KMS-11 (cell line): ENCODE measurements around the gene MROH7.

ENCODE experiments used
- H2AFZ ChIP-seq: fragments of 200-600 bp; sonication (generic); 2 replicates; pipeline ENCODE4 v1.6.1; 2016; ENCODE audit warnings: antibody characterized with exemption, mixed run types, low read depth
- H3K27ac ChIP-seq: fragments of 200-600 bp; sonication (generic); 2 replicates; pipeline ENCODE4 v1.6.1; 2016; ENCODE audit warnings: mild to moderate bottlenecking, mixed run types
- H3K27me3 ChIP-seq: fragments of 200-600 bp; sonication (generic); 2 replicates; pipeline ENCODE4 v1.6.1; 2017; ENCODE audit warnings: mild to moderate bottlenecking, low read depth, mixed run types, moderate library complexity; ENCODE audit not compliant: insufficient read depth
- H3K36me3 ChIP-seq: fragments of 200-600 bp; sonication (generic); 2 replicates; pipeline ENCODE4 v1.6.1; 2017; ENCODE audit warnings: mild to moderate bottlenecking, mixed run types; ENCODE audit not compliant: insufficient read depth
- H3K4me1 ChIP-seq: fragments of 200-600 bp; sonication (generic); 2 replicates; pipeline ENCODE4 v1.6.1; 2016; ENCODE audit warnings: mild to moderate bottlenecking, low read depth, mixed run types; ENCODE audit not compliant: poor library complexity, severe bottlenecking
- H3K4me2 ChIP-seq: fragments of 200-600 bp; sonication (generic); 2 replicates; pipeline ENCODE4 v1.7.0; 2016; ENCODE audit warnings: mild to moderate bottlenecking, mixed run types
- H3K4me3 ChIP-seq: fragments of 200-600 bp; sonication (generic); IDR thresholded peaks from 2 replicates; pipeline ENCODE4 v1.6.1; 2017; ENCODE audit warnings: low read depth, low read length, mixed read lengths; ENCODE audit not compliant: insufficient read depth
- H3K79me2 ChIP-seq: fragments of 200-600 bp; sonication (generic); 2 replicates; pipeline ENCODE4 v1.6.1; 2016; ENCODE audit warnings: low read depth, mixed run types; ENCODE audit not compliant: insufficient read depth
- H3K9ac ChIP-seq: fragments of 200-600 bp; sonication (generic); 2 replicates; pipeline ENCODE4 v1.6.1; 2016; ENCODE audit warnings: mild to moderate bottlenecking, mixed run types
- H4K20me1 ChIP-seq: fragments of 200-600 bp; sonication (generic); 2 replicates; pipeline ENCODE4 v1.6.1; 2016; ENCODE audit warnings: mild to moderate bottlenecking, mixed run types; ENCODE audit not compliant: insufficient read depth
- CTCF ChIP-seq: fragments of 200-600 bp; sonication (generic); conservative IDR thresholded peaks from 2 replicates; pipeline ENCODE4 v1.6.1; 2017; ENCODE audit warnings: low read depth, mild to moderate bottlenecking, antibody characterized with exemption, low read length, moderate library complexity, mixed read lengths

The MROH7 gene

DNA sequence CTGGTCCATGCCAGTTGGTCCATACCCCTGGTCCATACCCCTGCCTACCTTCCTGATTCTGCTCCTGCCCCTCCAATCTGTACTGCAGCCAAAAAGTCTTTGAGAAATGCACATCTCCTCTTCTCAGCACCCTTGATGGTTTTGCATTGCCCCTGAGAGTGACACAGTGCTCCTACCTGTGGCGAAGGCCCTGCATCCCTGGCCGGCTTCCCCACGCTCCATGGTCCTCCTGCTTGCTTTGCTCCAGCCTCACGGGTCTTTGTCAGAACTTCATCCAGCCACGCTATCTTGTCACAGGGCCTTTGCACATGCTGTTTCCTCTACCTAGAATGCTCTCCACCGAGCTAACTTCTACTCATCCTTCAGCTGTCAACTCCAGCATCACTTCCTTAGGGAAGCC lies 41.9 kb downstream of the MROH7 start:
- H3K27me3 ChIP-seq, result no peaks in the 10 kb centered on the region
- no peak overlapping the region for H3K4me3 ChIP-seq
- no peak overlapping the region for H3K27ac ChIP-seq
- no peak overlapping the region for H3K9ac ChIP-seq
- no peaks in the 10 kb centered on the region for H3K36me3 ChIP-seq
- no peaks in the 10 kb centered on the region for H4K20me1 ChIP-seq
- no peaks in the 10 kb centered on the region for H3K4me1 ChIP-seq
- no peak overlapping the region for H2AFZ ChIP-seq
- no peak for TF ChIP-seq CTCF
- H3K4me2 ChIP-seq, result no peak overlapping the region
- no peaks in the 10 kb centered on the region for H3K79me2 ChIP-seq

DNA sequence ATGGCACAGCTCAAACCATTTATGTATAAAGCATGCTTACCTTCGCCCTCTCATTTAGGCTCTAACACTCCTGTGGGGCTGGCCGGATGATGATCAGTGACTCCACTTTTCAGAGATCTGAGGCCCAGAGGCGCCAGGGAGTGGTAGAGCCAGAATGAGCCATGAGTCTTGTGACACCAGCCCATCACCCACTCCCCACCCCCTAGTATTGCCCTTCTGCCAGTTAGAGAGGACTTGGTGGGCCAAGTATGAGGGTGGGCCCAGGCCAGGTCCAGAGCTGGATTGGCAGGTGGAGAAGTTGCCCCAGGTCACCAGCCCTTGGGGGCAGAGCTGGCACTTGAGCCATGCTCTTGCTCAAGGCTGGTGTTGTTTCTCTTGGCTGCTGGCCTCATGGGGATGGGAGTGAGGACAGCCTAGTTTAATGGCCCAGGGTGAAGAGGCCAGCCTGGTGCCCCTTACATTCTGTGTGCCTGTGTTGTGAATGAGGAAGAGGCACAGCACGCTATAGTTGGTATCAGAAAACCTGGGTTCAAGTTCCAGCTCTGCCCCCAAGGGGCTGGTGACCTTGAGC lies 43.8 kb downstream of the MROH7 start:
- H3K4me1 ChIP-seq, result no peaks in the 10 kb centered on the region
- no peak overlapping the region for H3K9ac ChIP-seq
- no peak overlapping the region for H3K27ac ChIP-seq
- no peak overlapping the region for H3K4me3 ChIP-seq
- H3K79me2 ChIP-seq, result no peaks in the 10 kb centered on the region
- no peak for TF ChIP-seq CTCF
- H3K36me3 ChIP-seq, result no peaks in the 10 kb centered on the region
- no peaks in the 10 kb centered on the region for H4K20me1 ChIP-seq
- no peaks in the 10 kb centered on the region for H3K27me3 ChIP-seq
- no peak overlapping the region for H2AFZ ChIP-seq
- no peak overlapping the region for H3K4me2 ChIP-seq

DNA sequence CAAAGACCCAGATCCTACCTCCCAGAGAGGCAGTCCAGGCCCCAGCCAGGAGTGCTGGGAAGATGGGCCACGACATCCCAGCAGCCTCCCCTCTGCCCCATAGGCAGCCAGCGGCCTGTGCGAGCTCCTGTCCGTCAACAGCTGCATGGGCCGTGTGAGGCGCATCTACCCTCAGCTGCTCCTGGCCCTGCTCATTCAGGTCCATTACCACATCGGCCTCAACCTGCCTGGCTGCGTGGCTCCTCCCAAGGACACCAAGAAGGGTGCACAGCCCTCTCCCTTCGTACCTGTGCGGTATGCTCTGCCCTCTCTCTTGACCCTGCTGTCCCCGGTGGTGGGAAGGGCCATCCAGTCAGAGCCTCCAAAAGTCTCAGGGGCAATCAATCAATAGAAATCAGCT lies 44.6 kb downstream of the MROH7 start:
- Histone ChIP-seq H3K4me1 (no peaks in the 10 kb centered on the region), H3K4me2 (no peak overlapping the region), H3K27me3 (no peaks in the 10 kb centered on the region), H3K9ac (no peak overlapping the region), H4K20me1 (no peaks in the 10 kb centered on the region), H2AFZ (no peak overlapping the region), H3K79me2 (no peaks in the 10 kb centered on the region), H3K4me3 (no peak overlapping the region), H3K27ac (no peak overlapping the region), H3K36me3 (no peaks in the 10 kb centered on the region)
- no peak for TF ChIP-seq CTCF

DNA sequence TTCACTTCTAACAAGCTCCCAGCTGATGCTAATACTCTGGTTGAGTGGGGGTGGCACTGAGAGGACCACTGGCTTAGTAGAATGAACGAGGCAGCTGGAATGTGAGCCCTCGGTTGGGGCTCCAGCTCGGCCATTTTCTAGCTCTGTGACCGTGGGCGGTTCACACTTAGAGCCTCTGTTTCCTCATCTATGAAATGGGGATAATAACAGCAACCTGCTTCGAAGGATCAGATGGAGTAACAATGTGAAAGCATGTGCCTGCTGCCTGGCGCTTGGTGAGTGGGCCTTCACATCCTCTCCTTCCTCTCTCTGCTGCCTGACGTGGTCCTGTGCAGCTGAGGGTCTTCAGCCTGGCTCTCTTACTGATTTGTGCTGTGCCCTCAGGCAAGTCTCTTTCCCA lies 53.2 kb downstream of the MROH7 start:
- Histone ChIP-seq H3K9ac (no peak overlapping the region), H2AFZ (no peak overlapping the region), H3K4me3 (no peak overlapping the region), H3K79me2 (no peaks in the 10 kb centered on the region), H4K20me1 (no peaks in the 10 kb centered on the region), H3K4me2 (no peak overlapping the region), H3K4me1 (no peaks in the 10 kb centered on the region), H3K27me3 (no peaks in the 10 kb centered on the region), H3K27ac (no peak overlapping the region), H3K36me3 (no peaks in the 10 kb centered on the region)
- no peak for TF ChIP-seq CTCF
